LNCAP (cell line): Measurements from ENCODE around the gene ABCC1.

Experiments
- CTCF ChIP-seq: fragments of 450-650 bp; IDR thresholded peaks from 2 replicates; pipeline ENCODE4 v1.5.1; 2017; ENCODE audit warnings: mild to moderate bottlenecking

The ABCC1 gene

DNA sequence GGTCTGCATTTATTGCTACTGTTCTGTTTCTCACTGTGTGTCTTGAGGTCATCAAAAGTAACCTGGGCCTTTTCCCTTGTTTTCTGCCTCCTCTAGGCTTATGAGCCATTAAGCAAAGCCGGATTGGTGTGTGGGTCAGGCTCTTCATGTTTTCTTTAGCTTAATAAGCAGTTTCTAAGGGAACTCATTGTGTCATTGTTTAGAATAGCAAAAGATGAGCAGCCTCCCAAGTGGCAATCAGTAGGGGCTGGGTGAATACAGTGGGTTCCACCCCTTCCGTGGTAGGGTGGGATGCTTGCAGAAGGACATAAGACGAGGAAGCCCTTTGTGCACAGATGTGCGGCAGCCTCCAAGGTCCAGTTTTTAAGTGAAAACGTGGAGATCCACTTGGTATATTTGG, 34.5 kb downstream of the ABCC1 start:
- no peak for TF ChIP-seq CTCF

- no peak for TF ChIP-seq CTCF
These were observed 35.7 kb downstream of the ABCC1 start for GRCh38 chr16:15985144-15985543.

- no peak for TF ChIP-seq CTCF
These were observed 36.8 kb downstream of the ABCC1 start for GRCh38 chr16:15986261-15986660.

- no peak for TF ChIP-seq CTCF
These were observed 39.0 kb downstream of the ABCC1 start for GRCh38 chr16:15988268-15989013.

GRCh38 chr16:15990902-15991301, 41.5 kb downstream of the ABCC1 start:
- TF ChIP-seq CTCF, result no peak

- TF ChIP-seq CTCF, result no peak
These were observed 43.7 kb downstream of the ABCC1 start for GRCh38 chr16:15993128-15993527.

DNA sequence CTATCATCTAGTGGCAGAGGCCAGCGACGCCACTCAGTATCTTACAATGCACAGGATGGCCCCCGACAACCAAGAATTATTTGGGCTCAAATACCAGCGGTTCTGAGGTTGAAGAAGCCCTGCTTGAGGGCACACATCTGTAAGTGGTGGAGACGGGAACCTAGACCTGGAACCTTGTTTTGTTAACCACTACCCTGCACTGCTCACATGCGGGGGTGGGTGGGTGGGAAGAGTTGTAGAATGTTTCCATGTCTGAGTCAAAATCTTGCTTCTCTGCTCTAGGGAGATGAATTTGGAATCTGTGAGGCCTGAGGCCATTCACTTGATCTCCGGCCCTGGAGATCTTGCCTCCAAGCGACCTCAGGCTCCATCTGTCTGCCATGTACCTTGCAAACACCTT, 44.1 kb downstream of the ABCC1 start:
- TF ChIP-seq CTCF, result no peak
